Central memory CD8-positive, alpha-beta T cell (primary cell): Measurements from ENCODE around the gene CYB561A3.
A peak's percentile ranks its signal among the peaks of the same experiment; 100 is the strongest.
"Not testable (repeated sequence)": the region's sequence is repeated elsewhere in the genome, so short reads cannot be mapped to it uniquely, and the experiment has no call there.

Source experiments
- ATAC-seq: fragments of 150-1000 bp; cut with Tn5 transposase; replicated peaks from 2 replicates; pipeline ENCODE4 v1.10.0; 2022; ENCODE audit warnings: mild to moderate bottlenecking, moderate FRiP score, moderate number of reproducible peaks; ENCODE audit not compliant: poor library complexity, severe bottlenecking; ENCODE audit errors: extremely low read depth
- DNase-seq, 2 donors: peaks; one replicate each; pipeline ENCODE4 v3.0.0; 2021; ENCODE audit warnings: low spot score in 2 of 2
- H3K27ac Mint-ChIP-seq: one replicate; pipeline ENCODE4 v1.8.0; 2022; ENCODE audit warnings: low read depth, mild to moderate bottlenecking, moderate library complexity, mixed read lengths
- H3K27me3 Mint-ChIP-seq: one replicate; pipeline ENCODE4 v1.8.0; 2022; ENCODE audit warnings: mixed read lengths
- H3K36me3 Mint-ChIP-seq: one replicate; pipeline ENCODE4 v1.8.0; 2022; ENCODE audit warnings: mild to moderate bottlenecking, moderate library complexity, mixed read lengths; ENCODE audit not compliant: insufficient read depth
- H3K4me1 Mint-ChIP-seq: one replicate; pipeline ENCODE4 v1.8.0; 2022; ENCODE audit warnings: mixed read lengths
- H3K4me3 Mint-ChIP-seq: one replicate; pipeline ENCODE4 v1.8.0; 2022; ENCODE audit warnings: mild to moderate bottlenecking, moderate library complexity, mixed read lengths
- H3K9me3 Mint-ChIP-seq: one replicate; pipeline ENCODE4 v1.8.0; 2022; ENCODE audit warnings: mixed read lengths

The CYB561A3 gene

DNA sequence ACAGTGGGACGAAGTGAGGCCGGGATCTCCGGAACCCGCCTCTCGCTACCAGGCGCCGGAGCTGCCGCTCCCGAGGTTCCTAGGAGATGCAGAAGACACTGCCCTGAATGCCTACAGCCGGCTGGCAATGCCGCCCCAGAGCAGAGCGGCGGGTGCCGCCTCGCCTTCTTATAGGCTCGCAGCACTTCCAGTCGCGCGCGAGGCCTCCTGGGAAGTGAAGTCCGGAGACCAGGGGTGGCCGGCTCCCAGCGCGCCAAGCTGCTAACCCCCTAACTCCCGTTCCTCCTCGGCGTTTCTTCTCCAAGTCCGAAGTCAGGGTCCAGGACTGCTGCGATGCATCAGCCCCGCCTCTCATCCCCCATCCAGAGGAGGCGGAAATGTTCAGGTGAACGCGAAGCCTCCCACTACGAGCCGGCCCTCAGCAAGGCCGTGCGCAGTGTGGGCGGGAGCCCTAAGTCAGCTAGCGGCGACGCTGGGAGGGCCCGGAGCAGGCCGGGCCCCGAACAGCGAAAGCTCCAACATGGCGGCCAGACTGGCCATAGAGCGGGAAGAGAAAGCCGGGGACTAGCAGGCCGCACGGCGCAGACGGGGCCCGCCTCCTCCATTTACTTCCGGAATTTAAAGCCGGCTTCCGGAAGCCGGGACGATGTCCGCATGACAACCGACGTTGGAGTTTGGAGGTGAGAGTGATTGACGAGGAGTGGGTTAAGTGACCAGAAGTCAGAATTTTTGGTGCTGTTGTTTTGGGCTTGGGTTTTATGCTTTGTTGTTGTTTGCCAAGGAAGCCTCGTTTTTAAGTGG, at the start of gene CYB561A3, which contains the start of gene TMEM138:
Gene CYB561A3 (minus strand): TSS at position 142 of the 801 bp plus-strand sequence. CDS start 5,169 bp downstream, outside the sequence.
Gene TMEM138 (plus strand): TSS at position 634 of the 801 bp plus-strand sequence. CDS start 2,017 bp downstream, outside the sequence.
- no peaks in the 10 kb centered on the region for H3K27me3 Mint-ChIP-seq
- H3K27ac Mint-ChIP-seq = peak within 1 kb of the TSS; percentile 99
- DNase-seq (peak; percentile 73 to 74), ATAC-seq (peak; percentile 89)
- peaks cover 24% of the 10 kb centered on the region for H3K4me1 Mint-ChIP-seq
- peaks cover 36% of the 10 kb centered on the region for H3K36me3 Mint-ChIP-seq
- no peaks in the 10 kb centered on the region for H3K9me3 Mint-ChIP-seq
- peak within 1 kb of the TSS; percentile 96 for H3K4me3 Mint-ChIP-seq

DNA sequence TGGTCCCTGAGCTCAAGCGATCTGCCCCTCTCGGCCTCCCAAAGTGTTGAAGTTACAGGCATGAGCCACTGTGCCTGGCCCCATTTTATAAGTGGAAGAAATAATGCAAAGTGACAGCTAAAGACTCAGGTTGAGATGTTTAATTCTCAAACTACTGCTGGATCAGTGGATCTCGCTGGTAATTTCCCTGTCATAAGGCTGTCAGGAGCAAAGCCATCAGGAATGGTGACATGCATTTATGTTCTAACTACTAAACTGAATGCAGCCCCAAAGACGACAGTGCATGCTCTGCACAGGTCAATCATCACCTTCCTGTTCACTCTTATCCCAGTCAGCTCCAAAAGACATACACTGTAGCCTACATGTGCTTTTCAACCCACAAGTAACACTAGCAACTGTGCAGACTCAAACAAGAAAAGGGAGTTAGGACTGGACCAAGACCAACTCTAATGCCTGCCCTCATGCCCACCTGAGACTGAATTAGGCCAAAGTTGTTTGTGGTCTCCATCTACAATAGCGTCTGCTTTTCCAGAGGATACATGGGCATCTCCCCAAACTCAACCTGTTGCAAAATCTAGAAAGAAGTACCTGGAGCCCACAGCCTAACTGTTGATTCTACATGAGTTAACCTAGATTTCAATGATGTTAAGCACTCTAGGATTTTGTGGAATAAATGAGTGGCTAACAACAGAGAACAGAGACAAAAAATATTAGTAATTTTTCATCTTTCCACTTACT, 45.5 kb upstream of the CYB561A3 start:
- H3K4me1 Mint-ChIP-seq = no peaks in the 10 kb centered on the region
- ATAC-seq (no peak), DNase-seq (no peak)
- H3K36me3 Mint-ChIP-seq = peaks cover 72% of the 10 kb centered on the region
- H3K9me3 Mint-ChIP-seq = no peaks in the 10 kb centered on the region
- H3K4me3 Mint-ChIP-seq = no peak overlapping the region
- H3K27ac Mint-ChIP-seq = no peak overlapping the region
- no peaks in the 10 kb centered on the region for H3K27me3 Mint-ChIP-seq

GRCh38 chr11:61406067-61406466, 44.4 kb upstream of the CYB561A3 start:
- H3K36me3 Mint-ChIP-seq = peaks cover 63% of the 10 kb centered on the region
- H3K27me3 Mint-ChIP-seq = no peaks in the 10 kb centered on the region
- no peak for DNase-seq
- no peak overlapping the region for H3K4me3 Mint-ChIP-seq
- no peaks in the 10 kb centered on the region for H3K9me3 Mint-ChIP-seq
- ATAC-seq = no peak
- H3K4me1 Mint-ChIP-seq = no peaks in the 10 kb centered on the region
- no peak overlapping the region for H3K27ac Mint-ChIP-seq

- Mint-ChIP-seq H3K9me3 (no peaks in the 10 kb centered on the region), H3K27ac (no peak overlapping the region), H3K36me3 (peaks cover 55% of the 10 kb centered on the region), H3K27me3 (no peaks in the 10 kb centered on the region), H3K4me1 (no peaks in the 10 kb centered on the region), H3K4me3 (no peak overlapping the region)
- ATAC-seq (no peak), DNase-seq (no peak)
Observed at GRCh38 chr11:61404641-61405040, 43.0 kb upstream of the CYB561A3 start.

DNA sequence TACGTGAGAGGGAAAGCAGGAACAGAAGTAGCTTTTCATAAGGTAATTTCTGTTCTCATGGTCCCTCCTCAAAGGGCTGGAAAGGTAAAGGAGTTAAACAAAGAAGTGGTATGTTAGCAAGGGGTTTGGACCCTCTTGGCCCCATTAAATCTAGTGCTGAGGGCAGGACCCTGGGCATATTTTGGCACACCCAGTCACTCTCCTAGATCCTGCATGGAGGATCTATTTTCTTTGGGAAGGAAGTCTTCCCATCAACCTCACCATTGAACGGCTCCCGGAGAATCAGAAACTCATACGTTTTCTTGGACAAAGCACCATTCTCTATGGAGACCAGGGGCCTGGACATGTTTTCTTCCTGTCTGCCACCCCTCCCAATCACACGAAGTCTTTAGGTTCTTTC, 42.4 kb upstream of the CYB561A3 start:
- H3K36me3 Mint-ChIP-seq = peaks cover 54% of the 10 kb centered on the region
- H3K27me3 Mint-ChIP-seq = no peaks in the 10 kb centered on the region
- no peak overlapping the region for H3K4me3 Mint-ChIP-seq

DNA sequence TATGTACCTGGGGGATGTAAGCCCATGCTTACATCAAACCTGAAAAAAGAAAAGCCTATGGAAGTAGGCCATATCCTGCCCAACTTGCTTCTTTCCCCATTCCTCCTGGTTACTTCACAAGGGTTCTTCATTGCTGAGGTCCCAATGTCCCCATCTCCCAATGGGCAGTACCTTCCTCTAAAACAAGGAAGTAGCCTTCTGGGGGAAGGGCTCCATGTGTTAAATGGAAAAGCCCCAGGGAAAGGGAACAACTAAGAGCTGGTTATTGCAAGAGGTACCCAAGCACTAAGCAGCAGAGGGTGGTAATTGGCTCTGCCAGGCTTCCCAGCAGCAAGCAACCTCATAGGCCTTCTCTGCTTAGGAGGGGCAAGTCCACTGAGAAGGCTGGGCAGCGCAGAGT, 42.0 kb upstream of the CYB561A3 start:
- Mint-ChIP-seq H3K27ac (no peak overlapping the region), H3K27me3 (no peaks in the 10 kb centered on the region), H3K4me3 (no peak overlapping the region), H3K9me3 (no peaks in the 10 kb centered on the region), H3K36me3 (peaks cover 52% of the 10 kb centered on the region), H3K4me1 (no peaks in the 10 kb centered on the region)
- ATAC-seq (no peak), DNase-seq (no peak)

More for the DNA sequence above, 42.4 kb upstream of the CYB561A3 start:
- no peak for ATAC-seq
- no peak overlapping the region for H3K27ac Mint-ChIP-seq
- H3K9me3 Mint-ChIP-seq = no peaks in the 10 kb centered on the region
- no peaks in the 10 kb centered on the region for H3K4me1 Mint-ChIP-seq
- DNase-seq = no peak

- no peaks in the 10 kb centered on the region for H3K27me3 Mint-ChIP-seq
- H3K36me3 Mint-ChIP-seq = peaks cover 40% of the 10 kb centered on the region
- no peak overlapping the region for H3K4me3 Mint-ChIP-seq
- no peak for DNase-seq
- no peaks in the 10 kb centered on the region for H3K4me1 Mint-ChIP-seq
- no peak for ATAC-seq
- no peaks in the 10 kb centered on the region for H3K9me3 Mint-ChIP-seq
- no peak overlapping the region for H3K27ac Mint-ChIP-seq
Observed at GRCh38 chr11:61401573-61401972, 39.9 kb upstream of the CYB561A3 start.

- Mint-ChIP-seq H3K27me3 (no peaks in the 10 kb centered on the region), H3K4me1 (no peaks in the 10 kb centered on the region), H3K4me3 (no peak overlapping the region), H3K27ac (peak overlapping the region; percentile 5), H3K36me3 (peaks cover 41% of the 10 kb centered on the region), H3K9me3 (no peaks in the 10 kb centered on the region)
- no peak for DNase-seq
- ATAC-seq = no peak
Observed at GRCh38 chr11:61401173-61401572, 39.5 kb upstream of the CYB561A3 start.

DNA sequence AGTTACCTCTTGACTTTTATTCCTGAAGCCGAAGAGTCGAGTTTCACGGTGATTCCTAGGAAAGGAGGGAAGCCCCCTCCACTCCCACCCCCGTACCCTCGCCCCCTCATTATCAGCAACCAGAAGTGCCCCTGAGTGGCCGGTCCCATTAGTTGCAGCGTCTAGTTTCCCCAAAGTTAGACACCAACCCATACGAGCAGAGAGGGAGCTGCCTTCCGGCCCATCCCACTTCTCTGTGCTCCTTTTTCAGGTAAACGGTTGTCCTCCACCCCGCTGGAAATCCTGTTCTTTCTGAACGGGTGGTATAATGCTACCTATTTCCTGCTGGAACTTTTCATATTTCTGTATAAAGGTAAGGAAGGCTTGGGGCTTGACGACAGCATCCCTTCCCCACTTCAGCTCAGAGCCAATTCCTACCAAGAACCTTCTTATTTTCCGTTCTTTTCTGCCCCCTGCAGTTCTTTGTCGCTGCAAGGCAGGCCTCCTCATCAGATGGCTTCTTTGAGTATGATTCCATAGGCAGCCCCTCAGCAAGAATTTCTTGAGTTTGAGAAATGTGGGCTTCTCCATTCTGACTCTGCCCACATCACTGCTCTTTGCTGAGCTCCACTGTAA, 31.4 kb upstream of the CYB561A3 start:
- peak overlapping the region; percentile 93 for H3K27ac Mint-ChIP-seq
- peak; percentile 34 for ATAC-seq
- no peak for DNase-seq

DNA sequence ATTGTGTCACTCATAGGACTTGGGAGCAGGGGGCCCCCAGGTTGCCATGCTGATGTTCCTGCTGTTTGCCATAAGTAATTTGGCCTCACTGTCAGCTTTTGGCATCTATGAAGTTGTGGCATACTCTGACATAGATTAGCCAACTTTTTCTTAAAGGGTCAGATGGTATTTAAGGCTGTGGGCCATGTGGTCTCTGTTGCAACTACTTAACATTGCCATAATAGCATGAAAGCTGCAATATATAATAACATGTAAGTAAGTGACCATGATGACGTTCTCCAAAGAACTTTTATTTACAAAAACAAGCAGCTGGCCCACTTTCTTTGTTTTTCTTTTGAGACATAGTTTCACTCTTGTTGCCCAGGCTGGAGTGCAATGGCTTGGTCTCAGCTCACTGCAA, 28.5 kb upstream of the CYB561A3 start:
- Mint-ChIP-seq H3K27me3 (no peaks in the 10 kb centered on the region), H3K36me3 (peaks cover 7% of the 10 kb centered on the region), H3K9me3 (no peaks in the 10 kb centered on the region), H3K4me3 (no peak overlapping the region), H3K27ac (no peak overlapping the region), H3K4me1 (peaks cover 27% of the 10 kb centered on the region)
- no peak for ATAC-seq
- no peak for DNase-seq

More for the DNA sequence above, 31.4 kb upstream of the CYB561A3 start:
- Mint-ChIP-seq H3K4me1 (peaks cover 27% of the 10 kb centered on the region), H3K36me3 (peaks cover 24% of the 10 kb centered on the region), H3K4me3 (peak overlapping the region; percentile 89), H3K27me3 (no peaks in the 10 kb centered on the region), H3K9me3 (no peaks in the 10 kb centered on the region)

GRCh38 chr11:61384271-61385242, 22.9 kb upstream of the CYB561A3 start:
- DNase-seq = no peak

GRCh38 chr11:61383859-61384258, 22.2 kb upstream of the CYB561A3 start:
- not testable (repeated sequence) for H3K27ac Mint-ChIP-seq, H3K4me1 Mint-ChIP-seq, DNase-seq, H3K36me3 Mint-ChIP-seq, H3K9me3 Mint-ChIP-seq, H3K27me3 Mint-ChIP-seq, ATAC-seq, H3K4me3 Mint-ChIP-seq

More at GRCh38 chr11:61384271-61385242, 22.9 kb upstream of the CYB561A3 start:
- Mint-ChIP-seq H3K27me3 (no peaks in the 10 kb centered on the region), H3K4me3 (no peak overlapping the region), H3K36me3 (peaks cover 1% of the 10 kb centered on the region), H3K9me3 (no peaks in the 10 kb centered on the region), H3K4me1 (no peaks in the 10 kb centered on the region), H3K27ac (no peak overlapping the region)
- no peak for ATAC-seq
